Measurements from ENCODE around the gene C11orf16.

DNA sequence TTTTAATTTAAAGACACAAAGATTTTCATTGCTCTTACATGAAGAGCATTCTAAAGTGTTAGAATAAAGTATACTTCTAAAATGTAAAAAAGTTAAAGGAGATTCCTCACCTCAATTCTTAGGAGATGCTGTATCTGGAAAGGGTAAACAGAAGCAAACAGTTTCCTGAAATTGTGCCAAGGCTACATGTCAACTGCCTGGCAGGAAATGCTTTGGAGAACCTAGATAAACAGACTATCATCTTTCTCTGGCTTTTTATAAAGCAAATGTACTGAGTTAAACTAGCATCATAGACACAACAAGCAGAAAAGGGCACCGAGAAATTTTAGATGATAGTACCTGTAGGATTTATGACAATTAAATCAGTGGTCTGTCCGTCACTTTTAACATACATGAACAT is 46.4 kb downstream of the C11orf16 start:
- TF ChIP-seq CTCF (IDR thresholded peaks at IDR 0.05; ENCODE audit: insufficient read depth, low read length, poor library complexity, severe bottlenecking) (no peak), EZH2phosphoT487 (conservative IDR thresholded peaks at IDR 0.05; ENCODE audit: low read length) (no peak)
